Natural killer cell (primary cell): ENCODE measurements around the gene FARP1. TPM values are rescaled to one million over a fixed set of nuclear protein-coding genes. Genes with fewer than 3 reads are reported as not detected.

Source experiments
- ATAC-seq, 3 donors: fragments of 150-1000 bp in 2 of 3; fragments of 200-7000 bp in 1 of 3; cut with Tn5 transposase; 1 replicate in 1 of 3; 2 replicates in 2 of 3; pipeline ENCODE4 v1.10.0; 2021; ENCODE audit warnings: mild to moderate bottlenecking in 2 of 3, moderate library complexity in 2 of 3
- DNase-seq, 2 donors: peaks; one replicate each; pipeline versions ENCODE4 v3.0.0 to v3.0.0-alpha.2; 2013 to 2021; ENCODE audit warnings: mixed read lengths in 1 of 2
- H3K27ac ChIP-seq: one replicate; pipeline ENCODE4 v1.5.1; 2013; ENCODE audit warnings: mild to moderate bottlenecking, low read length
- H3K27me3 ChIP-seq: one replicate; pipeline ENCODE4 v1.6.1; 2013; ENCODE audit warnings: low read length; ENCODE audit not compliant: control insufficient read depth, insufficient read depth
- H3K36me3 ChIP-seq: one replicate; pipeline ENCODE4 v1.6.1; 2013; ENCODE audit warnings: low read length; ENCODE audit not compliant: control insufficient read depth, insufficient read depth
- H3K4me1 ChIP-seq: one replicate; pipeline ENCODE4 v1.6.1; 2013; ENCODE audit warnings: low read length; ENCODE audit not compliant: control insufficient read depth, insufficient read depth
- H3K4me3 ChIP-seq: one replicate; pipeline ENCODE4 v1.5.1; 2013; ENCODE audit warnings: low read length
- H3K9me3 ChIP-seq: one replicate; pipeline ENCODE4 v1.6.1; 2013; ENCODE audit warnings: low read length; ENCODE audit not compliant: control insufficient read depth, insufficient read depth
- H3K27ac Mint-ChIP-seq, 2 donors: one replicate each; pipeline ENCODE4 v1.8.0; 2022; ENCODE audit warnings: mild to moderate bottlenecking in 2 of 2, mixed read lengths in 2 of 2, moderate library complexity in 1 of 2
- H3K27me3 Mint-ChIP-seq, 2 donors: one replicate each; pipeline ENCODE4 v1.8.0; 2022; ENCODE audit warnings: low read depth in 2 of 2, mixed read lengths in 2 of 2
- H3K36me3 Mint-ChIP-seq: one replicate; pipeline ENCODE4 v1.8.0; 2022; ENCODE audit warnings: mixed read lengths
- H3K4me1 Mint-ChIP-seq, 2 donors: one replicate each; pipeline ENCODE4 v1.8.0; 2022; ENCODE audit warnings: mixed read lengths in 2 of 2
- H3K4me3 Mint-ChIP-seq: one replicate; pipeline ENCODE4 v1.8.0; 2022; ENCODE audit warnings: mild to moderate bottlenecking, moderate library complexity, mixed read lengths
- H3K9me3 Mint-ChIP-seq, 2 donors: one replicate each; pipeline ENCODE4 v1.8.0; 2022; ENCODE audit warnings: mixed read lengths in 2 of 2
- WGBS: methylation state at CpG from one replicate; pipeline ENCODE4 v1.1.7; 2013; ENCODE audit warnings: missing lambda C conversion rate; ENCODE audit not compliant: insufficient coverage; 5-methylcytosine and 5-hydroxymethylcytosine counted together
- intact Hi-C: fragments of 100-400 bp; cut with micrococcal nuclease; formaldehyde crosslinking; loops from one replicate; pipeline ENCODE4 v1.14.2; 2022
- total RNA-seq, 4 donors: library from RNA; stranded (reverse); fragments of 120-200 nt in 1 of 4; gene quantifications; one replicate each; pipeline versions ENCODE4 v1.2.3 to v1.2.4, GENCODE V29; 2013 to 2022
- TF ChIP-seq, protein P1 (sequence below): fragments of 200-600 bp; IDR thresholded peaks from one replicate; pipeline ENCODE4 v1.8.0; 2022; ENCODE audit warnings: antibody characterized with exemption

FARP1 gene
- total RNA-seq, 3 donors from 2014 or later (not counting 1 experiment from before 2014, with no cell fraction given) = 0.71 to 1.2 (median 1.1) TPM

DNA sequence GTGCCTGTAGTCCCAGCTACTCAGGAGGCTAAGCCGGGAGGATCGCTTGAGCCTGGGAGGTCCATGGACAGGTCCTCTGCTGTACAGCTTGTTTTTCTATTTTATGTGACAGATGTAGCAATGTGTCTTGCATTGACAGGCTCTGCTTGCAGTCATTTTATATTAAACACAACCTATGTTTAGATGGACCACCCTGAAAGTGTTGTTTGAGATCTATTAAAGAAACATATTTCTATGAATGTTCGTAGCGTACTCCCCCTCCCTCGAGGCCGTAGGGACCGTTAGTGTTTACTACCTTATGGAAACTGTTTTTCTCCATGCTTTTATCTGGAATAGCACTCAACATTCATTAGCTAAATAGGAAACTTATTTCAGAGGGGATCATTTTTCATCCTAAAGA, 99.1 kb downstream of the FARP1 start:
- intact Hi-C loops = no loop called here
- no peak overlapping the region for H3K27ac Mint-ChIP-seq
- WGBS = 90% methylated on average over 6 of the region's 7 CpGs
- H3K9me3 Mint-ChIP-seq = no peaks in the 10 kb centered on the region
- Histone ChIP-seq H3K9me3 (no peaks in the 10 kb centered on the region), H3K4me3 (no peak overlapping the region), H3K4me1 (no peaks in the 10 kb centered on the region), H3K27ac (no peak overlapping the region), H3K36me3 (no peaks in the 10 kb centered on the region), H3K27me3 (no peaks in the 10 kb centered on the region)
- H3K4me1 Mint-ChIP-seq = no peaks in the 10 kb centered on the region
- H3K27me3 Mint-ChIP-seq = no peaks in the 10 kb centered on the region
- H3K4me3 Mint-ChIP-seq = no peak overlapping the region
- H3K36me3 Mint-ChIP-seq = no peaks in the 10 kb centered on the region
- TF ChIP-seq, protein P1, sequence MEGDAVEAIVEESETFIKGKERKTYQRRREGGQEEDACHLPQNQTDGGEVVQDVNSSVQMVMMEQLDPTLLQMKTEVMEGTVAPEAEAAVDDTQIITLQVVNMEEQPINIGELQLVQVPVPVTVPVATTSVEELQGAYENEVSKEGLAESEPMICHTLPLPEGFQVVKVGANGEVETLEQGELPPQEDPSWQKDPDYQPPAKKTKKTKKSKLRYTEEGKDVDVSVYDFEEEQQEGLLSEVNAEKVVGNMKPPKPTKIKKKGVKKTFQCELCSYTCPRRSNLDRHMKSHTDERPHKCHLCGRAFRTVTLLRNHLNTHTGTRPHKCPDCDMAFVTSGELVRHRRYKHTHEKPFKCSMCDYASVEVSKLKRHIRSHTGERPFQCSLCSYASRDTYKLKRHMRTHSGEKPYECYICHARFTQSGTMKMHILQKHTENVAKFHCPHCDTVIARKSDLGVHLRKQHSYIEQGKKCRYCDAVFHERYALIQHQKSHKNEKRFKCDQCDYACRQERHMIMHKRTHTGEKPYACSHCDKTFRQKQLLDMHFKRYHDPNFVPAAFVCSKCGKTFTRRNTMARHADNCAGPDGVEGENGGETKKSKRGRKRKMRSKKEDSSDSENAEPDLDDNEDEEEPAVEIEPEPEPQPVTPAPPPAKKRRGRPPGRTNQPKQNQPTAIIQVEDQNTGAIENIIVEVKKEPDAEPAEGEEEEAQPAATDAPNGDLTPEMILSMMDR = no peak
- no peak for ATAC-seq
- no peak for DNase-seq

DNA sequence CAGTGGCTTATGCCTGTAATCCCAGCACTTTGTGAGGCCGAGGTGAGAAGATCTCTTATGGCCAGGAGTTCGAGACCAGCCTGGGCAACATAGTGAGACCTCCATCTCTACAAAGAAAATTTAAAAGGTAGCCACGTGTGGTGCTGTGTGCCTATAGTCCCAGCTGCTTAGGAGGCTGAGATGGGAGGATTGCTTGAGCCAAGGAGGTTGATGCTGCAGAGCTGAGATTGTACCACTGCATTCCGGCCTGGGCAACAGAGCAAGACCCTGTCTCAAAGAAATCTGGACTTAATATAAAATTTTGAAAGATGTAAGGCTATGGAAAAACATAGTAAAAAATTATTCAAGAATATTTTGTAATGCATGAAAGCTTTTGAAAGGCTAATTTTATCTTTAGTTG, 99.5 kb downstream of the FARP1 start:
- H3K4me3 ChIP-seq = no peak overlapping the region
- TF ChIP-seq, protein P1 = no peak
- no peaks in the 10 kb centered on the region for H3K36me3 ChIP-seq
- no peaks in the 10 kb centered on the region for H3K27me3 ChIP-seq
- no peak overlapping the region for H3K27ac Mint-ChIP-seq
- no peaks in the 10 kb centered on the region for H3K9me3 Mint-ChIP-seq
- H3K4me3 Mint-ChIP-seq = no peak overlapping the region
- no peak overlapping the region for H3K27ac ChIP-seq
- H3K27me3 Mint-ChIP-seq = peaks cover 0 to 3% of the 10 kb centered on the region in 2 donors
- no peaks in the 10 kb centered on the region for H3K36me3 Mint-ChIP-seq
- intact Hi-C loops = no loop called here
- no peaks in the 10 kb centered on the region for H3K4me1 Mint-ChIP-seq
- H3K4me1 ChIP-seq = no peaks in the 10 kb centered on the region
- DNase-seq (no peak), ATAC-seq (no peak)
- H3K9me3 ChIP-seq = no peaks in the 10 kb centered on the region
- 79% methylated on average over 4 of the region's 4 CpGs for WGBS

DNA sequence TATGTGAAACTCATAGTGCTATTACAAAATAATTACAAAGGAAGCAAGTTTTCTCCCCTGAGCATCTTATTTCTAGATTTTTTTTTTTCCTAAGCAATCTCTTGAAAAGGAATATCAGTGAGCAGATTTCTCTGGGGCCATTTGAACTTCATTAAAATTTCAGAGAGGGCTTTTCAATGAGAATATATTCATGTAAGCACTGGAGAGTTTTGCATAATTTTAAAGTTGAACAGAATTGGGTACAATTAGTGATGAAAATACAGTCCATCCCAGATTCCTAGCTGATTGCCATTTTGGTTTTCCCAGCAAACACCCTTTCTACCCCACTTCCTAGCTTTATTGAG, 101.0 kb downstream of the FARP1 start:
- H3K4me1 ChIP-seq = no peaks in the 10 kb centered on the region

More for the DNA sequence above, 101.0 kb downstream of the FARP1 start:
- Histone ChIP-seq H3K36me3 (no peaks in the 10 kb centered on the region), H3K9me3 (no peaks in the 10 kb centered on the region), H3K4me3 (no peak overlapping the region), H3K27ac (no peak overlapping the region), H3K27me3 (no peaks in the 10 kb centered on the region)
- TF ChIP-seq, protein P1 = no peak
- H3K36me3 Mint-ChIP-seq = no peaks in the 10 kb centered on the region
- DNase-seq (no peak), ATAC-seq (no peak)
- intact Hi-C loops = no loop called here
- no peak overlapping the region for H3K4me3 Mint-ChIP-seq
- H3K27ac Mint-ChIP-seq = no peak overlapping the region
- peaks cover 0 to 4% of the 10 kb centered on the region in 2 donors for H3K27me3 Mint-ChIP-seq
- no peaks in the 10 kb centered on the region for H3K4me1 Mint-ChIP-seq
- no peaks in the 10 kb centered on the region for H3K9me3 Mint-ChIP-seq
